HG03045 (cell line): Measurements from ENCODE around the gene NOTCH1.

Source experiments
- ATAC-seq: cut with Tn5 transposase; IDR thresholded peaks from one replicate; pipeline ENCODE4 v1.9.1; 2021; ENCODE audit warnings: mild to moderate bottlenecking, moderate library complexity; ENCODE audit not compliant: unreplicated experiment

Gene NOTCH1

DNA sequence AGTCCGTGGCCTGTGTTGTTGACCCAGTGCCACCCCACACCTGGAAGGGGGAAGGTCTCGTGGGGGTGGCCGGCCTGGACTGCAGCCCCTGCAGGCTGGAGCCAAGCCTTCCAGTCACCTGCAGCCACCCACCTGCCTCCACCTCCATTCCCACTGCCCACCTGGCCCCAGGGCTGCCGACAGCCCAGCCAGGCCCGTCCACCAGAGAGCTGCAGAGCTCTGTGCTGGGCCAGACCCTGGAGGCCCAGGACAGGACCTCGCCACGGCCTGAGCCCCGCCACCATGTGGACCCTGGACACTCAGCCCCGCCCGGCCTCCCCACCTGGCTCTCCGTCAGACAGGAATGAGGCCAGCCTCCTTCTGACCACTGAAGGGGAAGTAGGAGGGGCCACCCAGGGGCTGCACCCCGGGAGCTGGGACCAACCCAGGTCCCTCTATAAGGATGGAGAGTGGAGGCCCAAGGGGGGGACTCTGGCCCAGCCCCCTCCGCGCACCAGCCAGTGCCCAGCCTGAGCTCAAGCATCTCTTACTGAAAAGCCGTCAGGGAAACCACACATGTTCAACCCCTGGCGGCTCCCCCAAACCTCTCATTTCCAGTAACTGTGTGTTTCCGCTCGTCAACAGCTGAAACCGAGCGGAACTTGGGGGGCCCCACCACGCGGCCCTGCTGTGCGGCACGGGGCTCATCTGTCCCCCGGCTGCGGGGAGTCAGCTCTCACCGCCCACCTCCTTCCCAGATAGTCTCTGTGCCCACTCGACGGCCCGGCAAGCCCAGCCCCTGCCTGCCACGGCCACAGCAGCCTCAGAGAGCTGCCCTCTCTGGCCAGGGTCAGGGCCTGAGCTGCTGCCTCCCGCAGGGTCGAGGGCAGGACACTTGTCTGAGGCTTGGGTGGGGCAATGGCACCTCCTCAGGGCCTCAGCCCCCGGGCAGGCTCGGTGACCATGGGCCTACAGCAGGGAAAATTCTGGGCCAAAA, 12.8 kb downstream of the NOTCH1 start:
- no peak for ATAC-seq

DNA sequence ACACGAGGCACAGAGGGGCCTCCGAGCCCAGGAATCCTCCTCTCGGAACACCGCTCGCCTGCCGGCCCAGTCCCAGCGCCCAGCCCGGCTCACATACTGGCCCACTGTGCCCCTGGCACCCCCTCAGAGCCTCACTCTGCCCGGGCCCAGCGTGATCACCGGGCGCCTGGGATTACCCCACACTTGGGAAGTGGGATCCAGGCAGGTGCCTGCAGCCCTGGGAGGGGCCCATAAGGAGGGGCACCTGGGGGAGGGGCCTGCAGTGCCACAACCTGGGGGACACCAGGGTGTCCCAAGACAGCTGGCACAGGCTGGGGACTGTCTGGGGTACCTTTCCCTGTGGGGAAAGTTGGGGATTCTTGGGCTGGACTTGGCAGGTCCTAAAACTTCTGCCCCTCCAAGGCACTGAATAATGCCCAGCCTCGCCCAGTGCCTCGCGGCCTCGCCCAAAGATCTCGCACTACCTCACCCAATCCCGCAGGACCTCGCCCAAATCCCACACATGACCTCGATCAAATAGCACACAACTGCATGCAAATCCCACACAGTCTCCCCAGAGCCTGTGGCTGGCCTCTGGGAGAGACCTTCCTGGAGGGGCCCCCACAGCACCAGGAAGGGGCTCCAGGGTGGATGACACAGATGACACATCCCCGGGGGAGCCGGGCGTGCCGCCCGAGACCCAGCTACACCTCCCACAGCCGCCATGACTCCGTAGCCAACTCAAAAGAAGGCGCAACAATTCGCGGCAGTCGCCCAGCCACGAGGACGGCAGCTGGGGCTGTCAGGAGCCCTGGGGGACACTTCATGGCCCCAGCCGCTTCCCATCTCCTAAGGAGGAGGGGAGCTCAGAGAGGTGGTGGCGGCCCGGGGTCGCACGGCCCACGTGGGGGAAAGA, 13.7 kb downstream of the NOTCH1 start:
- no peak for ATAC-seq

DNA sequence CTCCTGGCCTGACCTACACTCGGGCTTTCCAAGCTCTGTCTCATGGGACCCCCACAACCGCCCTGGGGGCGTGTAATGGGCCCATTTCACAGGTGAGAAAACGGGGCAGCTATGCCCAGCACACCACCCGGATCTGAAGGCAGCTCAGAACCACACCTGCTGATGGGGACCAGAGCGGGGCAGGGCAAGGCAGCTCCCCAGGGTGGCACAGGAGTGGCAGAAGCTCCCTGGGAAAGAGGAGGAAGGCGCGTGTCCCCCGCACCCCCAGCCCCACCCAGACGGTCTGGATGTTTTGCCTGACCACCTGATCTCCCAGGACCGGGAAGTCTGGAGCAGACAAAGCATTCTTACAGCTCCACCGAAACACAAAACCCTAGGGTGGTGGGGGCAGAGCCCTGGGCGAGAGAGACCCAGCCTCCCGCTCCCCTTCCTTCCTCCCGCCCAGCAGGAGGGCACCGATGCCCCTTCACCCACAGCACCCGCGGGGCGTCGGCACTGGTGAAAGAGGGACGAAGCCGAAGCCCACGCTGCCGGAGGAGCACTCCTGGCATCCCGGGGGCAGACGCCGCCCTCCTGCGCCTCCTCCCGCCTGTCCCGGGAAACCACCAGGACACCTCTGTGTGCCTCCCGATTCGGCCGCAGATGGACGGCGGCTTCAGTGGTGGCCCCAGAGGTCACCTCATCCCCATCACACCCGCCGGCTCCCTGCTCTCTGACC, 14.5 kb downstream of the NOTCH1 start:
- no peak for ATAC-seq

DNA sequence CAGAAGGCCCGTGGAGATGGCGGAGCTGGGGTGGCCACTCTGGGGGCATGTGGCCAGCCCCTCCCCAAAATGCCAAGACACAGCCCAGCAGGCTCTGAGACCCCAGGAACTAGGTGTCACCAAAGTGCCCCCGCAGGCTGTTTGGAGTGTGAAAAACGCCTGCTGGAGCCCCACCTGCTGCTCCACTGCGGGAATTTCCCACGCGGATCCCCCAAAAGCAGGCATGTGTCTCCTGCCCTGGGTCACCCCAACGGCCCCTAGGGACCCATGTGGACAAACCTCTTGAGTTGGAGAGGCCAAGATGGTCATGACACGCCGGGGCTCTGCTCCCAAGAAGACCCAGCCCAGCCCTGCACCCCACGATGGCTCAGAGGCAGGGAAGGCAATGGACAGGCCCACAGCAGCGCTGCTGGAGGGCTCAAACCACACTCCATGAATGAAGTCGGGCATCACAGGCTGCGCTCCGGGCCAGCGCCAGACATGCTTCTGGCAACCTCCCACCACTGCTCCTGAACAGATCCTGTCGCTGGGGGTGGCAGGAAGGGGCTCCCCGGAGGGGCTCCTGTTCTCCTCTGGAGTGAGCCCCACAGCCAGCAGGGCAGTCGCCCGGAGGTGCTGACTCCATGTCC, 15.3 kb downstream of the NOTCH1 start:
- no peak for ATAC-seq

DNA sequence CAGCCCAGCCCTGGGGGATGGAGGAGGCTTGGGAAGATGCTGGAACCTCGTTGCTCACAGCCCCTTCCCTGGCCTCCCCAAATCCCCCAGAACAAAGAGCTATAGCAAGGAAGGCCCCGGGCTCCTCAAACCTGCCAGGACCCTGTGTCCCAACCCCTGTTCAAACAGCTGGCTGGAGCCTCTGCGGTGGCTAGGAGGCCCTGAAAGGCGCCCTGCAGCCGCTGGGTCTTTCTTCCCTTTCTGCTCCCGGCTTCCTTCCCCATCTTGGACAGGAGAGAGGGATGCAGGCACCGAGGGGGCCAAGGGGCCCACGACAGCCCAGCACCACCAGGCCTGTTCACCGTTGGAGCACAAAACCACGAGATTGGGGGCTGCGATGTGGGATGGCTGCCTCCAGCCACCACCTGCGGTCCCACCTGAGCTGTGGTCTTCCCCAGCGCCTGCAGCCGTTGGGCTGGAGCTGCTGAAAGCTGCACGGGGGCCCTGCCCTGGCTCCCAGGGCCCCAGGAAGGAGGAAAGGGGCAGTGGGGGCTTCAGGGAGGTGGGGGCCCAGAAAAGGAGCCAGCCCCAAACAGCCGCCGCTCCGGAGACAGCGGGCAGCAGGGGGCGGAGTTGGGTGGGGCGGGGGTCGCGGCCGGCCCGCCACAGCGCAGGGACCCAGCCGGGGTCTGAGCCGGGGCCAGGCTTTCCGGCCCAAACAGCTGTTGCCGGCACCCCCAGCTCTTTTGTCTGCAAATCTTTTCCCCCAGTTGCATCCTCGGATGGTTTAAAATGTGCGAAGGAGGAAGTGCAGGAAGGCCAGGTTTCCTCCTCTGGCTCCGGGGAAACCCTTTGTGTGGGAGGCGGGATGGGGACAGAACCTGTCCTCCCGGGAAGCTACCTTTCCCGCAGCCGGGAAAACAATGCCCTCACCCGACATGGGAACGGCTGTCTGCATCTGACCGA, 16.1 kb downstream of the NOTCH1 start:
- no peak for ATAC-seq

DNA sequence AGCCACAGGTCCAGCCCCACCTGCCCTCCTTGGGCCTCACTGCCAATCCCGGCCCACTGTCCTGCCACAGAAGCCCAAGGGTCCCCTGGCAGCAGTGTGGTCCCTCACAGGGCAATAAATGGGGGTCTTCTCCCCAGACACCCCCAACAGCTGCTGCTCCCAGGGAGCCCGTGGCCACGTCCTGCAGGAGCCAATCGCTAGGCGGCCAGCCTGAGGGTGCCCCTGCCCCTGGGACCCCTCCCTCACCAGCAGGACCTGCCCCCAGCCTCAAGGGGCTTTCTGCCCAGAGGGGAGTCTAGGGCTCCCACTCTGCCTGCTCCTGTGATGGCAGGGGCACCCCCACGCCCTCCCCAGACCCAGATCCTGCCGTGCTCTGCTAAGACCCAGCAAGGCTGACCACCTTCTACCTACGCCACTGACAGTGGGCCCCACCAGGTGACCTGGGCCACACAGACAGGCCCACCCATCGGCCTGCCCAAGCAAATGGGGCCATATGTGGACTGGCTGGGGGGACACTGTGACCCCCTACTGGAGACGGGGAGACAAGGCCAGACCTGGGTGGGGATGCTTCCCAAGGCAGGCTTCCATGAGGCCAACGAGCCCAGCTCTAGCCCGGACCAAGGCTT, 17.0 kb downstream of the NOTCH1 start:
- ATAC-seq: no peak

DNA sequence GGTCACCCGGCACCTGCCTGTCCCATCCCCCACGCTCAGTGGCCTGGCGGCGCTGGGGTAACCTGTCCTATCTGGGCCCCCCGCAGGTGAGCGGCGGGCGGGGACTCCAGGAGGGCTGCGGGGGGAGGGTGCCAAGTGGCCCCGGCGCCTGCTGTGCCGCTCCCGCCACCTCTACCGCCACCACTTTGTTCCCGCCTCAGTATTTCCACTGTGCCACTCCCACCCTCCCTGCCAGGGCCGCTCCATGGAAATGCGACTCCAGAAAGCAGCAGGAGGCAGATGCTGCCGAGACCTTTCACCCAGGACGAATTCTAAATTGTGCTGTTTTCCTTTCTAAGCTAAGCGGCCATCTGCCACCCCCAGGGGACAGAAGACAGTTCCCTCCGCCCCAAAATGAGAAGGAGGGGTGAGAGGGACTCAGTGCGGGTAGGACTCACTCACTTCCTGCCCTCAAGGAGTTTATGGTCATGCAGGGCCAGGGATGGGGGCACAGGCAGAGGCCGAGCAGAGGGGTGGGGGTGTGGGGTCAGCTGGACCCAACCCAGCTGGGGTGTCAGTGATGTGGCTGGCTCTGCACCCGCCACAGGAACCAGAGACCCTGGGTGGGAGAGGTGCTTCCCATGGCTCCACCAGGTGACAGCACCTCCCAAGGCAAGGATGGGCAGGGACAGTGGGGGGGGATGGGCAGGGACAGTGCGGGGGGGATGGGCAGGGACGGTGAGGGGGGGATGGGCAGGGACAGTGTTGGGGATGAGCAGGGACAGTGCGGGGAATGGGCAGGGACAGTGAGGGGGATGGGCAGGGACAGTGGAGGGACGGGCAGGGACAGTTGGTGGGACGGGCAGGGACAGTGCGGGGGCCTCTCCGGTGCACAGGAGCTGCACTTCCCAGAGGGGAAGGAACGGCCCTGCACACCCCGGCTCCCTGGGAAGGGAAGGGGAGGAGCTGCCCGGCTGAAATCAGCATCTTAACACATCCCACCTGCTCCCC, 17.8 kb downstream of the NOTCH1 start:
- ATAC-seq: no peak

DNA sequence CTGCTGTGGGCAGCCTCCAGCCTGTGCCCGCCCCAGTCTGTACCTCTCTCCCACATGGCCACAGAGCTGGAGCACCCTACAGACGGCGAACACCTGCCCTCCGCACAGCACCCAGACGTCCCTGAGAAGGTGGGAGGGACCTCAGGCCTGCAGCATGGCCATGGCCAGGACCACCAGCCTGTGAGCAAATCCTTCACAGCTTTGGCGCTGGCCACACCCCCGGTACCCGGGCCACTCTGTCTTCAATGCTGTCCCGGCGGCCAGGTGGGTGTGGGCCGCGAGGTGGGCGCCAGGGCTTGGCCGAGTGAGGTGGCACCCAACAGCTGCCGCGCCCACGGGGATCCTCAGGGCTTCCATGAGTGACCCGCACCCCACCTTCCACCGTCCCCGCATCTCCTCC, 18.7 kb downstream of the NOTCH1 start:
- ATAC-seq: no peak

DNA sequence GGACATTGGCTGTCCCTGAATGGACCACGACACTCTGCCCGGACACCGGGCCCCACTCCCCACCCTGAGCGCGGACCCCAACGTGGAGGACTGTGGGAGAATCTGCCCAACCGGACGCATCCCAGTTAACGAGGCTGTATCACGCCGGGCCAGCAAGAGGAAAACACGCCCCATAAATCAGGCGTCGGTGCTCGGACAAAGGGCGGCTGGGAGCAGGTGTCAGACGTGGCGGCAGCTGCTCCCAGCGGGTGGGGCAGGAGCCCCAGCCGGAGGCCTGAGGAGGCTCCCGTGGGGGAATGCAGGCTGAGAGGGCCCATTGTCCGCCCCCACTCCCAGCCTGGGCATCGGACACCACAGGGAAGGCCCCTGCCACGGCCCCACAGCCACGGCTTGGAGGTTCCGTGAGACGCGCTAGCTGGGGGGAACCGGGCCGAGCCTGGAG, 19.2 kb downstream of the NOTCH1 start:
- no peak for ATAC-seq

DNA sequence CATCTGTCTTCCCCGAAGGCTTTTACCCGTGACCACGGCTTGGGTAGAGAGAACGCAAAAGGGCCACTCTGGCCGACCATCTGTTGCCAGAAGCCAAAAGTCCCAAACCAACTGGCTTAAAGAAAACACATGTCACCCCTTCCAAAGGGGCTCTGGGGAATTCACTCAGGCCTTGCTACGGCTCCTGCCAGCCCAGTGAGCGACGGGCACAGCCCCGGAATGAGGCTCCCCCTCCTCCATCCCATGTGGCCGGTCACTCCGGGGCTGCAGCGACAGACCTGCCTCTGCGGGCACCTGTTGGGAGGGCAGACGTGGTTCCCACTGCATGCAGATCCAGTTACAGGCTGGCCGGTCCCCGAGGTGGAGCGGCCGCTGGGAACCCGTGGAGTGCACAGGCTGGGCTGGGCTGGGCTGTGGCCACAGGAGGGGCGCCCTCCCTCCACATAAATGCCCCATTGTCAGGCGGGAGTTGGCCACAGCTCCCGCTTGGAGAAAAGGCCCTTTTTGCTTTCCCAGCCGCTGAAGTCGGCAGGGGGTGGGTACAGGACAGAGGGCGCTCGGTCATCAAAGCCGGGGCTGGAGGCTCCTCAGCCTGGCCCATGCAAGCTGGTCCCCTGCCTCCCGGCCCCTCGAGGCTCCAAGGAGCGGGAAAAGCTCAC, 19.9 kb downstream of the NOTCH1 start:
- no peak for ATAC-seq

DNA sequence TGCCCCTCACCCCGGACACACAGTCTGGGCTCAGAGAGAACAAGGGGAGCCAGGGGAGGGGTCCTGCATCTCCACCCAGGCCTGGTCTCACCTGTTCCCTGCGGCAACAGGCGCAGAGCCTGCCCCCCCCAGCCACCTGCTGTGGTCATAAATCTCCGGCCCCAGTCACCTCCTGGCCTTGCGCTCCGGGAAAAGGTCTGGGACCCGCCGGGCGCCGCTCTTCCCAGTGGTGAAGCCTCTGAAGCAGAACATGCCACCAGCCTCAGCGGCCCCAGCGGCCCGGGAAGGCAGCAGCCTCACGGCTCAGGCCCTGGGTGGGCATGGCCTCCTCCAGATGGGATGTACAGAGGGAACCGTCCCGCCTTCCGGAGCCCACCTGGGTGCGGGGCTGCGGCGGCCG, 20.6 kb downstream of the NOTCH1 start:
- no peak for ATAC-seq

DNA sequence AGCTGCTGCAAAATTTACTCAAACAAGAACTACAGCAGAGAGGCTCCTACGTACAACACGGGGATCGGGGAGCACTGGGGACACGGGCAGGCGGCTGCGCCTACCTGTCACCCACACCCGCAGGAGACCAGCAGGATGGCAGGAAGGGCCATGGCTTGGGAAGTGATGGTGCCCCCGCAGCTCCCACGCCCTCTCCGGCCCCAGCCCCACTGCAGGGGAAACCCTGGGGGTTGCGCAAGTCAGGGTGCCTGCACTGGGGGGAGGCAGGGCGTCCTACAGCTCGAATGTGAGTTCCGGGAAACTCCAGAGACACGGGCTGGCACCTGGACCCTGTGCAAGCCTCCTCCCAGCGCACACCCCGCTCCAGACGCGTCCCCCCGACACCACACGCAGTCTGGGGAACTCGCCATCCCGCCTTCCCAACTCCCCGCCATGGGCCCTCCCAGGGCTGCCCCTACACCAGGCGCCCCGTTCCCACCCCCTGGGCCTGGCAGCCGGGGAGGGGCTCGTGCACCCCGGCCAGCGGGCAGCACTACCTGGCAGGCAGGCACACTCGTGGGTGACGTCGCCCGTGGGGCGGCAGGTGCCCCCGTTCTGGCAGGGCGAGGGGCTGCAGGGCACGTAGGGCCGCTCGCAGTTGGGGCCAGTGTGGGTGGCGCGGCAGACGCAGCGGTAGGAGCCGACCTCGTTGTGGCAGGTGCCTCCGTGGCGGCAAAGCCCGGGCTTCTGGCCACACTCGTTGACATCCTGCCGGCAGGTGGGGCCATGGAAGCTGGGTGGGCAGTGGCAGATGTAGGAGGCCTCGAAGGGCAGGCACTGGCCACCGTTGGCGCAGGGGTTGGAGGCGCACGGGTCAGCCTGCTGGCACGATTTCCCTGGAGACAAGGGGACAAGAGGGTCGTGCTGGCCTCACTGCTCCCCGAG, 23.3 kb downstream of the NOTCH1 start:
- no peak for ATAC-seq

DNA sequence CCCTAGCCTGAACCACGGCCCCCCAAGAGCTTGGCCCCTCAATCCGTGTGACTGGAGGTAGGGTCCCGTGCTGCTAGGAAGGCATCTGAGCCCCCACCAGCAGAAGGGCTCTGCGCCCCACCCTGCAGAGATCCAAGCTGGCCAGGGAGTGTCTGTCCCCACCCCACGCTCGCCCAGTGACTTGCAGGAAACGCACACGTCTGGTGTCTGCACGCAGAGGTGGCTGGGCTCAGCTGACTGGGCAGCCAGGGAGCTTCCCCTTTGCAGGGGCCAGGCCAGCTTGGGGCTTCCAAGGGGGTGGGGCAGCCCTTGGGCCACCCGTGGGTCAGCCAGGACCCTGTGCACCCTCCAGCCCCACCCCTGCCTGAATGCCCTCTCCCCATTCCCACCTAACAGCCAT, 24.3 kb downstream of the NOTCH1 start:
- ATAC-seq: no peak

DNA sequence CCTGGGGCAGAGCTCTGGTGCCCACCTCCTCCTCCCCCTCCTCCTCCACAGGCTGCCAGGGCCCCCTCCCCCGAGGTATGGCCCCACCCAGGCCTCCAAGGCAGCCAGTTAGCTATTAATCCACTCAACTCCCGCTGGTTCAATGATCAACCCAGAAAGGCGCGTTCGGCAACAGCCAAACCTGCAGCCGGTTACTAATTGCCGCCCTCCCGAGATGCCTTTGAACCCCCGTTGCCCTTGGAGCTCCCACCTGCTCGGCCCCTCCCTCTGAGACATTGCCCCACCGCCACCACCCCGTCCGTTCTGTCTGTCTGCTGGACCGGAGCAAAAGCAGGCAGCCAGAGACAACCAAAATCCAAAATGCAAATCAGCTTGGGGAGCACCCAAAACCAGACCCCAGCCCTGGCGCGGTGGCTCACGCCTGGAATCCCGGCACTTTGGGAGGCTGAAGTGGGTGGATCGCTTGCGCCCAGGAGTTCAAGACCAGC, 25.8 kb downstream of the NOTCH1 start:
- no peak for ATAC-seq

DNA sequence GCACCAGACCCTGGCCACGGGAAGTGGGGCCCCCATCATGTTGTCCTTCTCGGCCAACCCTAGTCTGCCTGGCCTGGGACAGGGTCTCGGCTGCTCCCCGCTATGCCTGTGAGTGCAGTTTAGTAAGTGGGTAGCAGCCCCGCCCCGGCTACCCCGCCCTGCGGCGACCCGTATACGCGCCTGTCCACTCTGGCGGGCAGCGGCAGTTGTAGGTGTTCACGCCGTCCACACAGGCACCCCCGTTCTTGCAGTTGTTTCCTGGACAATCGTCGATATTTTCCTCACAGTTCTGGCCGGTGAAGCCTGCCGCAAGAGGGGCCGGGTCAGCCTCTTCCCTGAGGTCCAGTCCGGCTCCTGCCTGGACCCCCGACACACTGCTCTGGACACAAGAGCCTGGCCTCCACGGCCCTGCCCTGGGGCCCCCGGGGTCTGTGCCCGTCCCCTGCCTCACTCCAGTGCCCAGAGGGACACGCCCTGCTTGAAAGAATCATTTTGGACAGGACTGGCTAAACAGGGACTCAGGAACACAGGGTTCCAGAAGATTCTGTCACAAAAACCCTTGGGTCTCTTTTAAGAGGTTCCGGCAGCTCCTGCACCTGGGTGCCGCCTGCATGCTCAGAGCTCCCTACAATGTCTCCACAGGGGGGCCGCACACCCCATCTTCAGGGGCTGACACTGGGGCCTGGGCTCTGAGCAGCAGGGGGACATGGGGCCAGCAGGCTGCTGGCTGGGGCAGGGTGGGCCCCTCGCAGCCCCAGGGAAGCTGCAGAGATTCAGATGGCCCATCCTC, 26.4 kb downstream of the NOTCH1 start:
- ATAC-seq: no peak
